Skin epidermis (tissue), 12 donors: Measurements from ENCODE around the gene MYBPH.

Source experiments
- H3K27ac ChIP-seq, 21 experiments: fragments of 200-600 bp; sonication (generic) in 11 of 21; one replicate each; pipeline ENCODE4 v1.5.0; 2020; ENCODE audit warnings: mild to moderate bottlenecking in 3 of 21, inconsistent platforms in 2 of 21, moderate library complexity in 2 of 21
- H3K4me3 ChIP-seq, 7 experiments: fragments of 200-600 bp; sonication (generic) in 2 of 7; one replicate each; pipeline ENCODE4 v1.5.0; 2020; ENCODE audit warnings: inconsistent platforms in 2 of 7, mild to moderate bottlenecking in 2 of 7, moderate library complexity in 1 of 7

Gene MYBPH, protein sequence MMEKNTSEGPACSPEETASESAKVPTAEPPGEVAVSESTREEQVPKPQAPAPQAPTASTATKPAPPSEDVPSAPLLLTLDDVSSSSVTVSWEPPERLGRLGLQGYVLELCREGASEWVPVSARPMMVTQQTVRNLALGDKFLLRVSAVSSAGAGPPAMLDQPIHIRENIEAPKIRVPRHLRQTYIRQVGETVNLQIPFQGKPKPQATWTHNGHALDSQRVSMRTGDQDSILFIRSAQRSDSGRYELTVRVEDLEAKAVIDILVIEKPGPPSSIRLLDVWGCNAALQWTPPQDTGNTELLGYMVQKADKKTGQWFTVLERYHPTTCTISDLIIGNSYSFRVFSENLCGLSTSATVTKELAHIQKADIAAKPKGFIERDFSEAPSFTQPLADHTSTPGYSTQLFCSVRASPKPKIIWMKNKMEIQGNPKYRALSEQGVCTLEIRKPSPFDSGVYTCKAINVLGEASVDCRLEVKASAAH

DNA sequence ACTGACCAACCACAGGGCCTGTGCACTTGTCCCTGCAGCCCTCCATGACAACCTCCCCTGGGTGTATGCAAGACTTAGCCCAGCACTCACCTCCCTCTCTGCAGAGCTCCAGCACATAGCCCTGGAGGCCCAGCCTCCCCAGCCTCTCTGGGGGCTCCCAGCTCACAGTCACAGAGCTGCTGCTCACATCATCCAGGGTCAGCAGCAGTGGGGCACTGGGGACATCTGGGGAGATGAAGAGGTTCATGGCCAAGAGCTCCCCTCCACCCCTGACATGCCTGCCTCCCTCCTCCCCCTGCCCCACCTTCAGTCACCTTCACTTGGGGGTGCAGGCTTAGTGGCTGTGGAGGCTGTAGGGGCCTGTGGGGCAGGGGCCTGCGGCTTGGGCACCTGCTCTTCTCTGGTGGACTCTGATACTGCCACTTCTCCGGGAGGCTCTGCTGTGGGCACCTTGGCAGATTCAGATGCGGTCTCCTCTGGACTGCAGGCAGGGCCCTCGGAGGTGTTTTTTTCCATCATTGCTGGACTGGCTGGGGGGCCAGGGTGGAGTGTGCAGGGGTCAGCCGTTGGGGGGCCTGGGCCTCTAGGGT lies at the start of gene MYBPH:
TSS of gene MYBPH (minus strand) at position 590 of the 590 bp plus-strand sequence. CDS start at position 519, 71 bp downstream.
- H3K27ac ChIP-seq: no peak within 1 kb of the TSS
- H3K4me3 ChIP-seq: no peak within 1 kb of the TSS

DNA sequence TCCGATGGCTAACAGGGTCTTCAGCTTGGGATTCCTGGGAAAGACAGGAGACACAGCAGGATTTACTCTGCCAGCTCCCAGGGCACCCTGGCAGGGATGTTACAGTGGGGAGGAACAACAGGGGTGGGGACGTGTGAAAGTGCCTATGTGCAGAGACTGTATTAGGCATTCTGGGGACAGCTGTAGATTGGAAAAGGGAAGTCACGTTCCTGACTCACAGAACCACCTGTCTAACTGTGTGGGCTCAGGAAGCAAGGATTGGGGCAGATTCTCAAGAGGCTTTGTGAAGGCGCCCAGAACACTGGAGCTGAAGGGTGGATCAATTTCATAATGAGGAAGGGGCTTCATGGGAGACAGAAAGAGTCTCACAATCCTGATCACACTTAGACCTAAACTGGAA lies 49.4 kb upstream of the MYBPH start:
- Histone ChIP-seq H3K4me3 (no peak overlapping the region), H3K27ac (no peak overlapping the region)

DNA sequence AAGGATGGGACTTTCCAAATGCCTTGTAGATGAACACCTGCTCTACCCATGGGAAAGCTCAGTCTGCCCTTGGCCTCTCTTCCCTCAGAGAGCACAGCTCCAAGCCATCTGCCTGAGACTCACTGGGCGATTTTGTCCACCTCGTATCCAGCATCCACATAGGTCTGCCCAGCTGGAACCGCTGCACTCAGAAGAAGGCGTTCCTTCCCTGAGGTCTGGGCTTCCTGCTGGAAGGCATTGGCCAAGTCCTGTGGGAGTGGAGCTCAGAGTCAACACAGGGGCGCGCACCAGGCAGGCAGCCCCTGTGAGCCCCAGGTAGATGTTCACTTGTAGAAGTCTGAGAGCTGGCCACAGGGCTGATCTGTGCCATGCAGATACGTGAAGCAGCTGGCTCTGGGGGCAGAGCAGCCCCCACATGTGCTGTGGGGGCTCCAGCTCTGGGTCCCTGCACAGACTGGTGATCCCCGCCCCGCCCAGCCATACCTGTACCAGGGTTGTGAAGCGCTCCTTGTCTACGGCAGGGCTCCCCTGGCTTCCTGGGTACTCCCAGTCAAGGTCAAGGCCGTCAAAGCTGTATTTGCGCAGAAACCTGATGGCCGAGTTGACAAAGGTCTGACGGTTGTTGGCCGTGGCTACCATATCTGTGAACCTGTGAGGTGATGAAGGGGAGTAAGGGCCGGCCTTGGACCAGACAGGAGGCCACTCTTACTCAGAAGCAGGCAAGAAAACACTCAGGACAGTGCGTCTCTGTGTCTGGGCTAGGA lies 47.6 kb upstream of the MYBPH start:
- no peak overlapping the region for H3K4me3 ChIP-seq
- no peak overlapping the region for H3K27ac ChIP-seq

DNA sequence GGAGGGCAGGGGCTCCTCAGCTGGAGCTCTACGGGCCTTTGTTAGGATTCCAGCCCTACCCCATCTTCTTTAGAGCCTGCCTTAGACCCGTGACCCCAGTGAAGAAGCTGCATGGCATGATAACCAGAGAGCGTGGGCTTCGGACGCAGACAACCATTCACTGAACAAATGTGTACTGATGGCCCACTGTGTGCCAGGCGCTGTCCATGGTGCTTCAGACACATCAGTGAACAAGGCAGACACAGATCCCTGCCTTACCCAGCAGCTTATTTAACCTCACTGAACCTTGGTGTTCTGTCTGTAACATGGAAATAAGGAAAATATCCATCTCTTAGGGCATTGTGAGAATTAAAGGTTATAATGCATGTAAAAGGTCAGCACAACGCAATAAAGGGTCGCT lies 44.3 kb upstream of the MYBPH start:
- Histone ChIP-seq H3K4me3 (no peak overlapping the region), H3K27ac (no peak overlapping the region)

DNA sequence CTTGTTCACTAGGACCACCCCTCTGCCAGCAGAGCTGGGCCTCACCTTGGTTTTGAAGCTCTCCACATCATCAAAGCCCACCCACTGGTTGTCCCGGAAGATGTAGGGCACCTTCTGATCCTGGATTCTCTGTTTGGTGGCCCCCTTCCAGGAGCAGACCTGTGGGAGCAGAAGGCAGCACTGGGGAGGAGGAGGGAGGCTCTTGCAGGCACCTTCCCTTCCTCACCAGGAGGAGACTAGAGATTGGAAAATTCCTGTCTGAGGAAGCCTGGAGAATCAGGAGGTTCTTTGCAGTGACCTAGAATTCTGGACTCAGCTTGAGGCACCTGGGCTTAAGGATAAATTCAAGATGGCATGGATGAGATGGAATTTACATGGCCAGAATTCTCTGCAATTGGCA lies 43.5 kb upstream of the MYBPH start:
- Histone ChIP-seq H3K4me3 (no peak overlapping the region), H3K27ac (no peak overlapping the region)

DNA sequence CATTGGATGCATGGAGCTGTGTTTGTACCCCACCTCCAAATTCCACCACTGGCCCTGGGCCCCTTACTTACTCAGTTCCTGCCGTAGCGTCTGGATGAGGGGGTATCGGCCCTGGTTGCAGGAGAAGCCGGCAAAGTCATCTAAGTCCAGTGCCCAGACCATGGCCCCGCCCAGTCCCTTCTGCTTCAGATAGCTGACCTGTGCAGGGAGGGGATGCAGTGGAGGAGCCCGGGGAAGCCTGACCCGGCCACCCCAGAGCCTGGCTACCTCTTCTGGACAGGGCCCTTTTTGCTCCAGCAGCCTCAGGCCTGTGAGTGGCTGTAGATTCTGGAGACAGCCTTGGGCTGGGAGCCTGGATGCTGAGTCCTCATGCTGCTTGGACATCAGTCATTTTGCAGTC lies 42.0 kb upstream of the MYBPH start:
- no peak overlapping the region for H3K27ac ChIP-seq
- H3K4me3 ChIP-seq: no peak overlapping the region

DNA sequence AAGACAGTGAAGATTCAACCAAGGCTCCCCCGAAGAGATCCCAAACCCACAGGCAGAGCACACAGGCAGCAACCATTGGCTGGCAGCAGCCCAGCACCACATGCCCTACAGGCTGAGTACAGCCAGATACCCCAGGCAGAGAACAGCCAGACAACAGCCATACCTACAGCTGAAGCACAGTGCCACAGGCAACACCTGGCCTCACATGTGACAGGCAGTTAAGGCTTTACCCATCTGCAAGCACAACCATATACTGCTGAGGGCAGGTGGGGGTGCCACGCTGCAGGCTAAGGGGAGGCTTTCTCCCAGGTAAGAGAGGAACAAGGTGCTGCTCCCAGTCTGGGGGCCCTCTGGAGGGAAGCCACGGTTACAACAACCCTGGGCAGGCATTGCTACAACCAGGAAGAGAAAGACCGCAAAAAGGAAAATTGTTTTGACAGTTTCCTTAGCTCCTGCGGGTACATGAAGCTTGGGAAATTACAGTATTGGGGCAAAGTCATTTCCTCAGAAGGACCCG lies 41.6 kb upstream of the MYBPH start:
- H3K27ac ChIP-seq: no peak overlapping the region

DNA sequence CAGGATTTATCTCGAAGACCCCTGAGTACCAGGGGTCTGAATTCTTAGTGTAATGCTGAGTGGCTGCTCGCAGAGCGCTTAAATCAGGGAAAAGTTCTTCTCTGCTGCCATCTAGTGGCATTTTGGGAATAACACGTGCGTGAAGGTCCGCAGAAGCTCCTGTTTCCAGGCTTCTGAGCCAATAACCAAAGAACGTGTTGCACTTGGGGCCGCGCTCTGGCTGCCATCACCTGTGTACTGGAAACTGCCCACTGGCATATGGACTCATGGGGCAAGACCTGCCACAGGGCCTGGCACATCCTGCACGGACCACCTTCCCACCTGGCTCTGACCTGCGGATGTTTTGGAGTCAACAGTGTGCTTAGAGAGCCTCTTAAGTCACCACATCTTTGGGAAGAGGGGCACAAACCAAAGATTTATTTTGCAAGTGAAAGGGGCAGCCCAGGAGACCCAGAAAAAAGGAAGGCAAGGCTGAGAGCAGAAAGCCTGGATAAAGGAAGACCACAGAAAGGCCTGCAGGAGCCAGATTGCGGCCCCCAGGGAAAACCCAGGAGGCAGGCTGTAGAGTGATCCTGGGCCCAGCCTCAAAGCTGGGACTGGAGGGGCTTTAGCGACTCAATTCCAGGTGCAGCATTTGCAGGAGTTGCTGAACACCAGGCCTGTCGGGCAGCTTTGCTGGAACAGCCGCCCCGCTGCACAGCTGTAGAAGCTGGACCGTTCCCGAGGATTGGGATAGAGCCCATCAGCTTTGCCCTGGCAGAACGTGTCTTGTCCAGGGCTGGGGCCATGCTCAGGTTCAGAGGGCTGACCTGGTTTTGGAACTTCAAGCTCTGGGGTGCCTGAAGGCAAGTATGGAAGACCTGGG lies 40.9 kb upstream of the MYBPH start:
- H3K4me3 ChIP-seq: no peak overlapping the region
- no peak overlapping the region for H3K27ac ChIP-seq

More for the DNA sequence above, 41.6 kb upstream of the MYBPH start:
- no peak overlapping the region for H3K4me3 ChIP-seq

DNA sequence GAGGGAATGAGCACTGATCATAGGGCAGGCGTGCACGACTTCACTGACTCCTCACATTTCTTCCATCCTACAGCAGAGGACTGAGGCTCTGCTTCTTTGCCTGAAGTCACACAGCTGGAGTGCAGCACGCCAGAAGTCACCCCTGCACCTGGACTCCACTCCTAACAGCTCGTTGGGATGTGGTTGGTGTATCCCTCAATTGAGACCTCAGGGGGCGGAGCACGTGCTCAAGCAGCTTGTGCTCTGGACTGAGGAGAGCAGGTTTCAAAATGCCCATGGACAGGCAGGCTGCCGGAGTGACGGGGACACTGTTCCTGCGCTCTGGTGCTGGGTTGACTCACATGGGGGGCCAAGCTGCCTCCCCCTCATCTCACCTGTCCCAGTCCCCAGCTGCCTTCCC lies 39.9 kb upstream of the MYBPH start:
- H3K4me3 ChIP-seq: no peak overlapping the region
- no peak overlapping the region for H3K27ac ChIP-seq

DNA sequence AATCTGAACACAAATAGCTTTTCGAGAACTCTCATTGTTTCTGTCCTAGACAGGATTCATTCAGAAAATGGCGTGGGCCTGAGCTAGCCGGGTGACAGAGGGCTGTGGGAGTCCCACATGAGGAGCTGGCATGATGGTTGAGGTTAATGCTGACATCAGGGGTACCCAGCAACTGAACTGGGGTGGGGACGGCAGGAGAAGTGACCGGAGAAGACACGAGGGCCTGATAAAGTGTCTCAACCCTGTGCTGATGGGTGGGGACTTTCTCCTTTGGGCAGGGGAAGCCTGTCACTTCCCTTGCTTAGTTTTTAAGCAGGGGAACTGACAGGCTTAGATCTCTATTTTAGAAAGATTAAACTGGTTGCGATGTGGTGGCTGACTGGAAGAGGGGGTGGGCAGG lies 39.2 kb upstream of the MYBPH start:
- Histone ChIP-seq H3K4me3 (no peak overlapping the region), H3K27ac (no peak overlapping the region)

DNA sequence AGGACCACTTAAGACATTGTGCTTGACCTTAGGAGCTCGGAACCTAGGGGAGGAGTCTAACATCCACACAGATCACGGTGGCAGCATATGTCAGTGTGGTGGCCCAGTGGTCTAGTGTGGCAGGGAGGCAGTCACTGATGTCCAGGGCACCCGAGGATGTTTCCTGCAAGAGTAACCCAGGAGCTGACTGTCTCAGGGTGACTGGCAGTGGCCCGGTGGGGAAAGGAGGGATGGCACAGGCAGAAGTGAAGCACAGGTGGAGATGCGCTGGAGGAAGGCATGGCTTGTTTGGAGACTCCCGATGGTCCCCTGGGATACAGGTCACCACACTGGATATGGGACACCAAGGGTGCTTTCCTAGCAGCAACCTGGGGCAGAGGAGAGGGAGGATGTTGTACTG lies 37.5 kb upstream of the MYBPH start:
- Histone ChIP-seq H3K4me3 (no peak overlapping the region), H3K27ac (no peak overlapping the region)

DNA sequence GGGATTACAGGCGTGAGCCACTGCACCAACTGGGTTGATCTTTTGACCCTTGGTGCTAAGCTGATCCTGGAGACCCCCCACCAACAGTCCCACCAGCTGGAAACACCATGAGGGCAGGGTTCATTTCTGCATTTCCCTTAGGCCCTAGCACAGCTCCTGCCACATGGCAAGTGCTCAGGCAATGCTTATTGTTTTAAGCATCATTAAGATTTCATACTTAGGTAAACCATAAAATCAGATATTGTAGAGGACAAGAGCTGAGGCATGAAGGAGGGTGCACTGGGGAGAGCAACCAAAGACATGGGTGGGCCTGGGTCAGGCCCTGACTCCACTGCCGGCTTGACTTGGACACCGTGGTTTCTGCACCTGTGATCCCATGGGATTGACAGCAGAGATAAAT lies 36.2 kb upstream of the MYBPH start:
- Histone ChIP-seq H3K4me3 (no peak overlapping the region), H3K27ac (no peak overlapping the region)

DNA sequence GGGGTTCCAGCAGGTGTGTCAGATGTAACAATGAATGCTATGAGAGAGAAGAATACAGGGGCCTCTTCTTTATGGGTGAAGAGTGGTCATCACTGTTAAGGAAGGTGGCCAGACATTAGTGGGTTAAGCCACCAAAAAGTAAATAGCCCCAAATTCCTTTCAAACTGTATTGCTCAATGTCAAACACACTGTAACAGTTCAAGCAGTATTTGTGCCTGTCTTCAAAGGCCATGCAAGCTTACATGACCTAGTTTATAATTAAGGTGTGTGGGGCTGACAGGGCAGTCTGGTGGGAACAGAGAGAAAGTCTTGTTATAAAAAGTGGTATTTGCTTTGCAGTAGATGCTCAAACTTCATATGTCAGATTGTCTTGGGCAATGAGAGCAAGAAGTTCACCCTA lies 35.4 kb upstream of the MYBPH start:
- Histone ChIP-seq H3K27ac (no peak overlapping the region), H3K4me3 (no peak overlapping the region)

DNA sequence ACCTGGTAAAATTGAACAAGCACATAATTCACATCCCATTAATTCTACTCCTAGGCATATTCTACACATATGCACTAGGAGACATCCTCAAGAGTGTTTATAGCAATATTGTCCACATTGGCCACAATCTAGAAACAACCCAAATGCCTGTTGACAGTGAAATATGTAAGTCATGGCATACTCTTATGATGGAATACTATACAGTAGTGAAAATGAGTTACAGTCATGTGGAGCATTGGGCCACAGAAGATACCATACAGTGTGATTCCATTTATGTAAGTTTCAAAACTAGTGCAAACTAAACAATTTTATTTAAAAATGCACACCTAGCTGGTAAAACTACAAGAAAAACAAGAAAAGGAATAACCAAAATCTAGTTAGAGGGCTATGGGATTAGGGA lies 34.7 kb upstream of the MYBPH start:
- Histone ChIP-seq H3K4me3 (no peak overlapping the region), H3K27ac (no peak overlapping the region)

DNA sequence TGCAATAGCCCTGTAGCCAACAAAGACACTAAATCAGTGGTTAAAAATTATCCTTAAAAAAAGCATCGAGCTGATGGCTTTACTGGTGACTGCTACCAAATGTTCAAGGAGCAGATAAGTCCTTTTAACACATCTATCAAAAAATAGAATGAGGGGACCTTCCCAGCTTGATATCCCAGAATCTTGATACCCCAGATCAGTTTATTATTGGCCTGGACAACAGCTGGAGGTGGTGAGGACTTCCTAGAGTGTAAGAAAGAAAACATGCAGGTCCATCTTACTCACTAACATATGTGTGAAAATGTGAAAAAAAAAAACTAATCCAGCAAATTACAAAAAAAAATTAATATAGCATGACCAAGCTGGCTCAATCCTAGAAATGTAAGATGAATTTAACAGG lies 32.6 kb upstream of the MYBPH start:
- no peak overlapping the region for H3K4me3 ChIP-seq
- H3K27ac ChIP-seq: no peak overlapping the region

DNA sequence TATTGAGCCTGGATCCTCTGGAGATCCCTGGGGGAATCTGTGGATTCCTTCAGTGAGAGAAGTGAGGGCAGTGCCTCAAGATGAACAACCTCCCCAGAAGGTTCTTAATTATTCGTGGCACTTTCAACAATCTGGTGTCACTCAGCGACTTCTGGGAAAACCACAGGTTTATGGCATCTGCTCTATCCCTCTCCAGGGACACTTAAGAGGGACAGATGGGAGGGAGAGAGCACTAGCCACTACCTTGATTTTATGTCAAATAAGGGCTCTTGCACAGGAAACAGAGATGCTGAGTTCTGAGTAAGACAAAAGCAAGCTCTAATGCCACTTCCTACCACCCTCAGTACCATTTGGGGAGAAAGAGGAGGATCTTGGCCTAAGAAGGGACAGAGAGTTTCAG lies 32.1 kb upstream of the MYBPH start:
- no peak overlapping the region for H3K4me3 ChIP-seq

DNA sequence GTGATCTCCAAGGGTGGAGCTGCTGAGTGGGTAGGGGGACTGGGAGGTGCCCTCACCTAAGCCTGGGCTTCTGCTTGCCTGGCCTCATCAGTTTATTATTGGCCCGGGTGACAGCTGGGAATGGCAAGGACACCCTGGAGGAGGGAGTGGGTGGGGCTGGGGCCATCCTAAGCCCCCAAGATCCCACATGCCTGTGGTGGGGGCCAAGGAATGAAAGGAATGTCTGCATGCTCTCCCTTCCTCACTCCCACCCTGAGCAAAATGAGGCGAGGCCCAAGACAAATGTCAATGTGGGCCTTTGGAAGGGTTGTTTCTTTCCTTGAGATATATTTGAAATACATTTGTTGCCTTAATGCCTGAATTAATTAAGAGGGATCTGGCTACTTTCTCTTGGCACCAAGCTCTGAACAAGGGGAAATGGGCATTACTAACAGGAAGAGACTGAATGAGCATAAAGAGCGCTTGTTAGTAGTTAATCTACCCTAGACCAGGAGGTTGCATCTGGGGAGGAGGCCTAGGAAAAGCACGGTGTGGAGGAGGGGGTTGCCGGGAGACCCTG lies 30.6 kb upstream of the MYBPH start:
- H3K27ac ChIP-seq: no peak overlapping the region
- H3K4me3 ChIP-seq: no peak overlapping the region

More for the DNA sequence above, 32.1 kb upstream of the MYBPH start:
- no peak overlapping the region for H3K27ac ChIP-seq

DNA sequence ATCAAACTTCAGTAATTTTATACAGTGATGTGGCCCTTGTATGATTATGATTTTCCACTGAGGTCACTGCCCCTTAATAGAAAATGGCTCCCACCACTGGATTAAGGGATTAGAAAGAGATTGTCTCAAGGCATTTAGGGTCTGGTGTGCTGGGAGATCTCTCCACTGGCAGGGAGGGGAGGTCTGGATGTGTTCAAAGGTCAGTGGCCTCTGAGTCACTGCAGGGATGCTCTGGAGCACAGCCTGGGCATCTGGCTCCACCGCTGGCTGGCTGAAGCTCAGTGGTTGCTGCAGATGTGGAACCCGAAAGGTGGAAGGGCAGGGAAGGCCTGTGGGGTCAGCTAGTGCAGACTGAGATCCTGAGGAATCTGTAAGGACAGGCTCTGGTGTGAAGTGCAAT lies 29.1 kb upstream of the MYBPH start:
- Histone ChIP-seq H3K4me3 (no peak overlapping the region), H3K27ac (no peak overlapping the region)
